Measurements from ENCODE around the gene PRKG1.

The PRKG1 gene

GRCh38 chr10:51400392-51401096 is 326.3 kb downstream of the PRKG1 start:
- Histone ChIP-seq H2AFZ (ENCODE audit: low read depth, low read length, severe bottlenecking) (no peak overlapping the region), H3K36me3 (ENCODE audit: low read length) (no peaks in the 10 kb centered on the region), H3K79me2 (ENCODE audit: insufficient read depth, low read length) (no peaks in the 10 kb centered on the region), H3K9me3 (ENCODE audit: insufficient read depth, low read length) (no peaks in the 10 kb centered on the region), H3K9me2 (replicated peaks; ENCODE audit: insufficient read depth, low read length) (no peaks in the 10 kb centered on the region), H3K9ac (ENCODE audit: low read length) (no peak overlapping the region), H4K20me1 (ENCODE audit: low read depth, low read length) (no peaks in the 10 kb centered on the region), H3K4me2 (ENCODE audit: low read depth, low read length, poor library complexity, severe bottlenecking) (no peak overlapping the region), H3K27ac (ENCODE audit: low read depth, low read length) (no peak overlapping the region), H3K4me3 (ENCODE audit: insufficient read depth, low read length, poor library complexity, severe bottlenecking) (no peak overlapping the region), H3K27me3 (ENCODE audit: low read length) (no peaks in the 10 kb centered on the region), H3F3A (ENCODE audit: insufficient read depth) (no peaks in the 10 kb centered on the region)
- TF ChIP-seq CTCF (IDR thresholded peaks at IDR 0.05; ENCODE audit: insufficient read depth, low read length, poor library complexity, severe bottlenecking): no peak
- TF ChIP-seq EZH2phosphoT487 (conservative IDR thresholded peaks at IDR 0.05; ENCODE audit: low read length): no peak

- no peaks in the 10 kb centered on the region for H4K20me1 ChIP-seq (ENCODE audit: low read depth, low read length)
Observed at GRCh38 chr10:51403521-51403920, 329.2 kb downstream of the PRKG1 start.

GRCh38 chr10:51405580-51406351 is 331.5 kb downstream of the PRKG1 start:
- no peaks in the 10 kb centered on the region for H3K36me3 ChIP-seq (ENCODE audit: low read length)
- no peak overlapping the region for H2AFZ ChIP-seq (ENCODE audit: low read depth, low read length, severe bottlenecking)

More at GRCh38 chr10:51403521-51403920, 329.2 kb downstream of the PRKG1 start:
- H3K79me2 ChIP-seq (ENCODE audit: insufficient read depth, low read length): no peaks in the 10 kb centered on the region
- H2AFZ ChIP-seq (ENCODE audit: low read depth, low read length, severe bottlenecking): no peak overlapping the region
- H3K4me2 ChIP-seq (ENCODE audit: low read depth, low read length, poor library complexity, severe bottlenecking): no peak overlapping the region
- no peaks in the 10 kb centered on the region for H3K9me3 ChIP-seq (ENCODE audit: insufficient read depth, low read length)
- H3F3A ChIP-seq (ENCODE audit: insufficient read depth): no peaks in the 10 kb centered on the region
- no peak overlapping the region for H3K27ac ChIP-seq (ENCODE audit: low read depth, low read length)
- H3K9me2 ChIP-seq (replicated peaks; ENCODE audit: insufficient read depth, low read length): no peaks in the 10 kb centered on the region
- no peak overlapping the region for H3K9ac ChIP-seq (ENCODE audit: low read length)
- H3K4me3 ChIP-seq (ENCODE audit: insufficient read depth, low read length, poor library complexity, severe bottlenecking): no peak overlapping the region
- no peaks in the 10 kb centered on the region for H3K36me3 ChIP-seq (ENCODE audit: low read length)
- no peaks in the 10 kb centered on the region for H3K27me3 ChIP-seq (ENCODE audit: low read length)
- TF ChIP-seq CTCF (IDR thresholded peaks at IDR 0.05; ENCODE audit: insufficient read depth, low read length, poor library complexity, severe bottlenecking) (no peak), EZH2phosphoT487 (conservative IDR thresholded peaks at IDR 0.05; ENCODE audit: low read length) (no peak)

More at GRCh38 chr10:51405580-51406351, 331.5 kb downstream of the PRKG1 start:
- Histone ChIP-seq H3K9me2 (replicated peaks; ENCODE audit: insufficient read depth, low read length) (no peaks in the 10 kb centered on the region), H3K4me3 (ENCODE audit: insufficient read depth, low read length, poor library complexity, severe bottlenecking) (no peak overlapping the region), H4K20me1 (ENCODE audit: low read depth, low read length) (no peaks in the 10 kb centered on the region), H3K4me2 (ENCODE audit: low read depth, low read length, poor library complexity, severe bottlenecking) (no peak overlapping the region), H3K27me3 (ENCODE audit: low read length) (no peaks in the 10 kb centered on the region), H3K79me2 (ENCODE audit: insufficient read depth, low read length) (no peaks in the 10 kb centered on the region), H3K27ac (ENCODE audit: low read depth, low read length) (no peak overlapping the region), H3F3A (ENCODE audit: insufficient read depth) (no peaks in the 10 kb centered on the region), H3K9me3 (ENCODE audit: insufficient read depth, low read length) (no peaks in the 10 kb centered on the region), H3K9ac (ENCODE audit: low read length) (no peak overlapping the region)
- no peak for TF ChIP-seq CTCF (IDR thresholded peaks at IDR 0.05; ENCODE audit: insufficient read depth, low read length, poor library complexity, severe bottlenecking)
